ENCODE results near the gene BEST4. TPM values are rescaled to one million over a fixed set of nuclear protein-coding genes. Genes with fewer than 3 reads are reported as not detected.

BEST4 gene
- total and polyA plus RNA-seq, 2 of the 8 experiments (the other 6 are each of a cell fraction or from before 2014, with no cell fraction given): 0.76 to 1.4 TPM

DNA sequence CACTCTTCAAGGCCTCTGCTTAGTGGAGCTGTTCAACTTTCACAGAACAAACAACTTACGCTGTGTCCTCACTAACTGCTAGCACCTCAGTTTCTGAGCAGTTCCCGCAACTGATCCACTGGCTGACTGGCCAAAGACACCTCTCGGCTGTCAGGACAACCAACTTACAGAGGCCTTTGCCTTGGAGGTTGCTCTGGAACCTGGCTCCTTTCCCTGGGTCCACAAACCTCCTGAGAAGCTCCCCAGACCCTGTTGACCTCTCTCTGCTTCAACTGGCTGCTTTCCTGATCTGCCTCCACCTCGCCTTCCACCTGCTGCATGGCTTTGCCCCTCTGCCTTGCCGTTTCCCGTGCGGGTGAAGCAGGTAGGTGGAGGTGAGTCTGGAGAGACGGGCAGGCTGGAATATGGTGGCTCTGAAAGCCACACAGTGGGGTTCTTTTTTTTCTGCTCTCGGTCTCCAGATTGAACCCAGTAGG lies 33.3 kb upstream of the BEST4 start:
- Histone ChIP-seq H3K18ac (ENCODE audit: extremely low read depth, low read length) (no peak overlapping the region), H3K36me3 (ENCODE audit: control insufficient read depth in 2 of 4, insufficient read depth in 4 of 4, low read length in 3 of 4) (no peaks in the 10 kb centered on the region), H3K56ac (replicated peaks; ENCODE audit: insufficient read length, low read depth, low read length) (no peak overlapping the region), H2BK15ac (ENCODE audit: low read length) (peak overlapping the region; percentile 65), H4K5ac (ENCODE audit: insufficient read length, low read depth, low read length) (no peak overlapping the region), H3K27ac (ENCODE audit: low read depth, low read length) (no peak overlapping the region), H2BK20ac (ENCODE audit: low read length) (0 out of 2 replicates have a peak overlapping the region, but pooled peaks have one; percentile 72), H3K4ac (replicated peaks; ENCODE audit: insufficient read length, low read depth, low read length) (no peak overlapping the region), H4K8ac (ENCODE audit: extremely low read depth, insufficient read depth, low read length) (0 out of 2 replicates have a peak overlapping the region, but pooled peaks have one; percentile 41), H2BK12ac (ENCODE audit: low read depth, low read length) (peak overlapping the region; percentile 75), H2BK5ac (ENCODE audit: low read depth, low read length) (peak overlapping the region; percentile 100; the same call in 1 of the 2 replicates), H3K23me2 (ENCODE audit: low read depth, low read length) (peaks cover 7% of the 10 kb centered on the region), H4K20me1 (replicated peaks in 1 of 2; ENCODE audit: control insufficient read depth in 1 of 2, insufficient read depth in 2 of 2, low read length in 2 of 2) (no peaks in the 10 kb centered on the region), H3K9me3 (ENCODE audit: insufficient read depth in 2 of 2, low read depth in 1 of 2, low read length in 1 of 2) (no peaks in the 10 kb centered on the region), H2AFZ (ENCODE audit: low read length) (no peak overlapping the region), H4K91ac (replicated peaks; ENCODE audit: insufficient read length, low read length) (no peak overlapping the region), H2AK5ac (ENCODE audit: low read depth, low read length) (no peak overlapping the region), H3K79me1 (ENCODE audit: low read depth, low read length) (no peaks in the 10 kb centered on the region), H3K4me2 (ENCODE audit: insufficient read depth in 1 of 2, low read depth in 2 of 2, low read length in 2 of 2) (no peak overlapping the region; a peak in 1 of 4 replicates), H2BK120ac (replicated peaks; ENCODE audit: low read depth, low read length) (no peak overlapping the region), H3K79me2 (ENCODE audit: control insufficient read depth in 1 of 2, insufficient read depth in 2 of 2, low read length in 2 of 2) (no peaks in the 10 kb centered on the region), H3K27me3 (replicated peaks in 1 of 4; ENCODE audit: control insufficient read depth in 3 of 4, extremely low read depth in 1 of 4, insufficient read depth in 3 of 4, low read length in 3 of 4) (no peaks in the 10 kb centered on the region; a peak in 2 of 7 replicates), H3K9ac (replicated peaks in 1 of 4; ENCODE audit: extremely low read depth in 1 of 4, low read depth in 3 of 4, low read length in 3 of 4) (peak overlapping the region in 1 of 4 experiments; percentile 5; a peak in 1 of 7 replicates), H3K14ac (ENCODE audit: insufficient read length) (no peak overlapping the region), H3K4me3 (ENCODE audit: extremely low read depth in 1 of 4, insufficient read depth in 2 of 4, low read depth in 3 of 4, low read length in 4 of 4) (no peak overlapping the region), H3K23ac (ENCODE audit: insufficient read length) (no peak overlapping the region), H3K4me1 (replicated peaks in 1 of 4; ENCODE audit: control insufficient read depth in 3 of 4, insufficient read depth in 4 of 4, low read length in 3 of 4) (peaks cover 2 to 6% (median 3%) of the 10 kb centered on the region in 4 experiments; a peak in 6 of 7 replicates)
- CTCF ChIA-PET (ENCODE audit: partially characterized antibody): interaction anchor here (0.6 to 5.3 kb wide), 14 partner anchors 10 to 197 kb away, joined by 3 to 26 read pairs (median 8); partner anchors contain the start of genes BTBD19, DYNLT4 and PLK3
- FAIRE-seq (no peak), DNase-seq (ENCODE audit: low read depth in 1 of 2, low spot score in 2 of 2) (no peak)
- POLR2A ChIA-PET (ENCODE audit: partially characterized antibody): interaction anchor here (0.6 to 16.6 kb wide), 17 partner anchors 9 to 701 kb away, joined by 3 to 547 read pairs (median 26); partner anchors contain the start of genes BEST4, BTBD19, DYNLT4 and EIF2B3
- WGBS, 2 experiments (ENCODE audit: extremely low coverage in 1 of 2, insufficient coverage in 1 of 2, insufficient read length in 1 of 2, insufficient replicate concordance in 2 of 2, low coverage in 1 of 2, low lambda C conversion rate in 2 of 2, missing lambda C conversion rate in 1 of 2): 84% methylated on average over 9 of the region's 9 CpGs; no CpG with 5 or more reads in 1 of the 2 experiments
- no peak for TF ChIP-seq KDM4A (IDR thresholded peaks at IDR 0.05; ENCODE audit: low read depth, low read length, severe bottlenecking)
- no peak for TF ChIP-seq ZNF274 (IDR thresholded peaks at IDR 0.05; ENCODE audit: borderline replicate concordance, extremely low read depth, low read length)
